H1 (cell line): ENCODE data around the gene GAB2. TPM values are rescaled to one million over a fixed set of nuclear protein-coding genes. Genes with fewer than 3 reads are reported as not detected.

Experiments
- CTCF ChIA-PET: fragments of 300-600 bp; sonication (Branson Sonifier 250); formaldehyde crosslinking; loops from one replicate; lab custom pipeline; 2021; ENCODE audit not compliant: partially characterized antibody; lab: Charles Lee
- POLR2A ChIA-PET: fragments of 300-600 bp; sonication (Branson Sonifier 250); formaldehyde crosslinking; loops from one replicate; lab custom pipeline; 2021; ENCODE audit warnings: inconsistent platforms; ENCODE audit not compliant: partially characterized antibody; lab: Charles Lee
- DNase-seq, 2 experiments: peaks; one replicate each; pipeline versions ENCODE4 v3.0.0 to v3.0.0-alpha.2; 2010 to 2022; ENCODE audit warnings: low spot score in 2 of 2, low read depth in 1 of 2, mixed read lengths in 1 of 2
- FAIRE-seq: peaks from 2 replicates; lab custom pipeline; 2011; peaks lifted over from hg19 to GRCh38; lab: Jason Lieb, UNC
- H2AFZ ChIP-seq: 2 replicates; pipeline ENCODE4 v1.8.1; 2012; ENCODE audit warnings: low read length, inconsistent platforms
- H2AK5ac ChIP-seq: 2 replicates; pipeline ENCODE4 v1.6.1; 2013; ENCODE audit warnings: low read depth, low read length
- H2BK120ac ChIP-seq: replicated peaks from 2 replicates; pipeline ENCODE3; 2013; ENCODE audit warnings: low read depth, low read length, inconsistent platforms
- H2BK12ac ChIP-seq: 2 replicates; pipeline ENCODE4 v1.6.1; 2013; ENCODE audit warnings: low read depth, low read length
- H2BK15ac ChIP-seq: 2 replicates; pipeline ENCODE4 v1.6.1; 2013; ENCODE audit warnings: low read length
- H2BK20ac ChIP-seq: 2 replicates; pipeline ENCODE4 v1.6.1; 2013; ENCODE audit warnings: low read length
- H2BK5ac ChIP-seq: 2 replicates; pipeline ENCODE4 v1.6.1; 2013; ENCODE audit warnings: low read depth, low read length
- H3K14ac ChIP-seq: 2 replicates; pipeline ENCODE4 v1.6.1; 2013; ENCODE audit warnings: inconsistent platforms; ENCODE audit not compliant: insufficient read length
- H3K18ac ChIP-seq: 2 replicates; pipeline ENCODE4 v1.6.1; 2013; ENCODE audit warnings: low read length; ENCODE audit errors: extremely low read depth
- H3K23ac ChIP-seq: 2 replicates; pipeline ENCODE4 v1.6.1; 2013; ENCODE audit warnings: inconsistent platforms; ENCODE audit not compliant: insufficient read length
- H3K23me2 ChIP-seq: 2 replicates; pipeline ENCODE4 v1.6.1; 2013; ENCODE audit warnings: low read depth, low read length
- H3K27ac ChIP-seq: 2 replicates; pipeline ENCODE4 v1.6.1; 2011; ENCODE audit warnings: low read depth, low read length, inconsistent platforms
- H3K27me3 ChIP-seq, 4 experiments: replicated peaks in 1 of 4; 1 replicate in 1 of 4; 2 replicates in 3 of 4; pipeline versions ENCODE4 v1.6.1 to v1.8.1; 2011 to 2013; ENCODE audit warnings: low read length in 3 of 4, mild to moderate bottlenecking in 3 of 4, inconsistent platforms in 2 of 4, mixed read lengths in 2 of 4, moderate library complexity in 1 of 4; ENCODE audit not compliant: control insufficient read depth in 3 of 4, insufficient read depth in 3 of 4; ENCODE audit errors: extremely low read depth in 1 of 4
- H3K36me3 ChIP-seq, 4 experiments: 2 replicates each; pipeline versions ENCODE4 v1.6.1 to v1.8.1; 2011 to 2013; ENCODE audit warnings: mild to moderate bottlenecking in 4 of 4, low read length in 3 of 4, moderate library complexity in 2 of 4, control low read depth in 1 of 4, inconsistent platforms in 1 of 4; ENCODE audit not compliant: insufficient read depth in 4 of 4, control insufficient read depth in 2 of 4
- H3K4ac ChIP-seq: replicated peaks from 2 replicates; pipeline ENCODE3; 2013; ENCODE audit warnings: low read length, low read depth, mixed read lengths, inconsistent platforms; ENCODE audit not compliant: insufficient read length
- H3K4me1 ChIP-seq, 4 experiments: replicated peaks in 1 of 4; 1 replicate in 1 of 4; 2 replicates in 3 of 4; pipeline versions ENCODE4 v1.6.1 to v1.8.1; 2011 to 2013; ENCODE audit warnings: low read length in 3 of 4, inconsistent platforms in 2 of 4, mixed read lengths in 1 of 4; ENCODE audit not compliant: insufficient read depth in 4 of 4, control insufficient read depth in 3 of 4
- H3K4me2 ChIP-seq, 2 experiments: 2 replicates each; pipeline versions ENCODE4 v1.6.1 to v1.8.1; 2011 to 2013; ENCODE audit warnings: low read depth in 2 of 2, low read length in 2 of 2, control low read depth in 1 of 2, inconsistent platforms in 1 of 2, mild to moderate bottlenecking in 1 of 2; ENCODE audit not compliant: insufficient read depth in 1 of 2
- H3K4me3 ChIP-seq, 4 experiments: fragments of 200-600, 300-600 bp in 1 of 4; sonication (generic), shearing (Covaris generic), sonication (Bioruptor Twin) in 1 of 4; 2 replicates each; pipeline versions ENCODE4 v1.5.1 to v1.8.1; 2011 to 2016; ENCODE audit warnings: low read length in 4 of 4, low read depth in 3 of 4, control low read depth in 2 of 4, inconsistent platforms in 2 of 4, mild to moderate bottlenecking in 2 of 4, mixed read lengths in 1 of 4, moderate library complexity in 1 of 4; ENCODE audit not compliant: insufficient read depth in 2 of 4; ENCODE audit errors: extremely low read depth in 1 of 4
- H3K56ac ChIP-seq: replicated peaks from 2 replicates; pipeline ENCODE3; 2013; ENCODE audit warnings: low read depth, mild to moderate bottlenecking, mixed read lengths, low read length, inconsistent platforms; ENCODE audit not compliant: insufficient read length
- H3K79me1 ChIP-seq: 2 replicates; pipeline ENCODE4 v1.6.1; 2013; ENCODE audit warnings: low read depth, low read length, control low read depth
- H3K79me2 ChIP-seq, 2 experiments: 2 replicates each; pipeline versions ENCODE4 v1.6.1 to v1.8.1; 2012 to 2013; ENCODE audit warnings: low read length in 2 of 2, mild to moderate bottlenecking in 2 of 2, inconsistent platforms in 1 of 2; ENCODE audit not compliant: insufficient read depth in 2 of 2, control insufficient read depth in 1 of 2
- H3K9ac ChIP-seq, 4 experiments: replicated peaks in 1 of 4; 1 replicate in 1 of 4; 2 replicates in 3 of 4; pipeline versions ENCODE4 v1.6.1 to v1.8.1; 2011 to 2013; ENCODE audit warnings: low read depth in 3 of 4, low read length in 3 of 4, control low read depth in 2 of 4, mild to moderate bottlenecking in 2 of 4, moderate library complexity in 2 of 4, inconsistent platforms in 1 of 4; ENCODE audit errors: extremely low read depth in 1 of 4
- H3K9me3 ChIP-seq, 2 experiments: 2 replicates each; pipeline versions ENCODE4 v1.6.1 to v1.8.1; 2012 to 2013; ENCODE audit warnings: mild to moderate bottlenecking in 2 of 2, moderate library complexity in 2 of 2, control low read depth in 1 of 2, inconsistent platforms in 1 of 2, low read depth in 1 of 2, low read length in 1 of 2, mixed read lengths in 1 of 2; ENCODE audit not compliant: insufficient read depth in 2 of 2
- H4K20me1 ChIP-seq, 2 experiments: replicated peaks in 1 of 2; 2 replicates each; pipeline versions ENCODE3 to v1.8.1; 2011 to 2013; ENCODE audit warnings: inconsistent platforms in 2 of 2, low read length in 2 of 2, mild to moderate bottlenecking in 1 of 2; ENCODE audit not compliant: insufficient read depth in 2 of 2, control insufficient read depth in 1 of 2
- H4K5ac ChIP-seq: 2 replicates; pipeline ENCODE4 v1.6.1; 2013; ENCODE audit warnings: low read length, low read depth, mixed read lengths, inconsistent platforms; ENCODE audit not compliant: insufficient read length
- H4K8ac ChIP-seq: 2 replicates; pipeline ENCODE4 v1.8.0; 2013; ENCODE audit warnings: mild to moderate bottlenecking, moderate library complexity, low read length, inconsistent platforms; ENCODE audit not compliant: insufficient read depth; ENCODE audit errors: extremely low read depth
- H4K91ac ChIP-seq: replicated peaks from 2 replicates; pipeline ENCODE3; 2013; ENCODE audit warnings: low read length, mixed read lengths, inconsistent platforms; ENCODE audit not compliant: insufficient read length
- BRCA1 ChIP-seq: IDR thresholded peaks from 2 replicates; pipeline ENCODE4 v1.6.1; 2012; ENCODE audit warnings: low read depth, low read length, improper control_type of control experiment
- CEBPB ChIP-seq: IDR thresholded peaks from 2 replicates; pipeline ENCODE4 v1.6.1; 2012; ENCODE audit warnings: low read depth, low read length
- CTBP2 ChIP-seq: IDR thresholded peaks from 2 replicates; pipeline ENCODE4 v1.7.0; 2011; ENCODE audit warnings: borderline replicate concordance, mild to moderate bottlenecking, moderate library complexity, mixed read lengths, low read length; ENCODE audit not compliant: insufficient read depth, insufficient read length
- NRF1 ChIP-seq: IDR thresholded peaks from 2 replicates; pipeline ENCODE4 v1.6.1; 2011; ENCODE audit warnings: mild to moderate bottlenecking, low read depth, low read length, improper control_type of control experiment
- PHF8 ChIP-seq: fragments of 200-600 bp; sonication (generic); conservative IDR thresholded peaks from 2 replicates; pipeline ENCODE4 v1.7.1; 2012; ENCODE audit warnings: low read depth, mild to moderate bottlenecking, inconsistent platforms, low read length, moderate library complexity
- SIRT6 ChIP-seq: IDR thresholded peaks from one replicate; pipeline ENCODE4 v1.7.1; 2012; ENCODE audit warnings: low read length, inconsistent platforms
- SP2 ChIP-seq: IDR thresholded peaks from 2 replicates; pipeline ENCODE4 v1.6.1; 2012; ENCODE audit warnings: mild to moderate bottlenecking, low read length, inconsistent platforms
- TBP ChIP-seq: IDR thresholded peaks from 2 replicates; pipeline ENCODE4 v1.6.1; 2011; ENCODE audit warnings: low read depth, low read length, improper control_type of control experiment
- WGBS, 2 experiments: shearing (Covaris generic) in 1 of 2; methylation state at CpG; one replicate each; pipeline versions ENCODE4 v1.1.6 to v1.1.7; 2013 to 2015; ENCODE audit warnings: low lambda C conversion rate in 2 of 2, mixed read lengths in 2 of 2, inconsistent platforms in 1 of 2, low coverage in 1 of 2, missing lambda C conversion rate in 1 of 2; ENCODE audit not compliant: insufficient replicate concordance in 2 of 2, insufficient coverage in 1 of 2, insufficient read length in 1 of 2; ENCODE audit errors: extremely low coverage in 1 of 2, missing lambda C conversion rate in 1 of 2; 5-methylcytosine and 5-hydroxymethylcytosine counted together
- polyA plus RNA-seq, 7 experiments: library from polyadenylated mRNA; depleted of rRNA in 3 of 7; stranded (reverse) in 5 of 7; unstranded in 2 of 7; fragments of >200 nt in 5 of 7; fragments of 200-250 nt in 2 of 7; gene quantifications; 1 replicate in 5 of 7; 2 replicates in 1 of 7; 4 replicates in 1 of 7; pipeline versions ENCODE4 v1.2.1 to v1.2.3, GENCODE V29; 2011 to 2013; ENCODE audit warnings: missing spikeins in 2 of 7, mixed read lengths in 2 of 7
- total RNA-seq: library from RNA; stranded (reverse); fragmentation: NEBNext Ultra II Directional; extraction: Animal tissue kit (Norgen Biotek cat#: 25700); gene quantifications from 2 replicates; pipeline ENCODE4 v1.2.1, GENCODE V29; 2021

GAB2 gene
- total and polyA plus RNA-seq, 2 of the 8 experiments (the other 6 are each of a cell fraction or from before 2014, with no cell fraction given): 6.3 to 14.0 TPM

- H4K5ac ChIP-seq: no peak overlapping the region
- H3K4me3 ChIP-seq: no peak overlapping the region
- no peak overlapping the region for H2AFZ ChIP-seq
- H2BK15ac ChIP-seq: no peak overlapping the region
- H3K36me3 ChIP-seq: peaks cover 0 to 4% (median 0%) of the 10 kb centered on the region in 4 experiments; a peak in 3 of 8 replicates
- DNase-seq: no peak
- H2BK12ac ChIP-seq: no peak overlapping the region
- H3K27ac ChIP-seq: no peak overlapping the region
- ChIA-PET POLR2A (no interaction called here), CTCF (interaction anchor here (0.6 to 6.7 kb wide), 3 partner anchors 11 to 85 kb away, joined by 3 to 38 read pairs (median 3); no protein-coding TSS in a partner anchor)
- H4K91ac ChIP-seq: no peak overlapping the region
- no peak for FAIRE-seq
- H3K56ac ChIP-seq: no peak overlapping the region
- H4K20me1 ChIP-seq: peaks cover 0 to 2% of the 10 kb centered on the region in 2 experiments
- 89% methylated on average over 14 of the region's 14 CpGs; no CpG with 5 or more reads in 1 of the 2 experiments for WGBS, 2 experiments
- H3K4me2 ChIP-seq: no peak overlapping the region
- H3K79me2 ChIP-seq: no peaks in the 10 kb centered on the region
- H3K18ac ChIP-seq: no peak overlapping the region
- H3K9me3 ChIP-seq: no peaks in the 10 kb centered on the region
- no peaks in the 10 kb centered on the region for H3K23me2 ChIP-seq
- no peak overlapping the region for H2BK5ac ChIP-seq
- no peak overlapping the region for H2BK20ac ChIP-seq
- H3K23ac ChIP-seq: no peak overlapping the region
- H3K4ac ChIP-seq: no peak overlapping the region
- no peak overlapping the region for H2BK120ac ChIP-seq
- TF ChIP-seq CTBP2 (no peak), PHF8 (no peak), TBP (no peak), NRF1 (no peak), SIRT6 (no peak), BRCA1 (no peak), SP2 (no peak), CEBPB (no peak)
- H3K14ac ChIP-seq: no peak overlapping the region
- H3K79me1 ChIP-seq: 0 out of 2 replicates have a peak, but pooled peaks cover 2% of the 10 kb centered on the region
- H2AK5ac ChIP-seq: no peak overlapping the region
- H3K9ac ChIP-seq: no peak overlapping the region
- H3K4me1 ChIP-seq: no peaks in the 10 kb centered on the region
- H3K27me3 ChIP-seq: no peaks in the 10 kb centered on the region
- H4K8ac ChIP-seq: no peak overlapping the region
Observed at GRCh38 chr11:78217650-78218541, 199.7 kb downstream of the GAB2 start.
